Sigmoid colon (tissue), 7 donors: ENCODE results near the gene PACS2. TPM values are rescaled to one million over a fixed set of nuclear protein-coding genes. Genes with fewer than 3 reads are reported as not detected.

Source experiments
- DNase-seq: peaks from one replicate; pipeline ENCODE4 v3.0.0-alpha.2; 2019
- H3K27ac ChIP-seq, 4 donors: fragments of 200-600 bp; sonication (generic); one replicate each; pipeline ENCODE4 v1.5.1; 2016 to 2019; ENCODE audit warnings: mild to moderate bottlenecking in 1 of 4
- H3K27me3 ChIP-seq, 3 donors: fragments of 200-600 bp; sonication (generic); one replicate each; pipeline ENCODE4 v1.5.1; 2019; ENCODE audit warnings: mild to moderate bottlenecking in 1 of 3
- H3K36me3 ChIP-seq, 4 donors: fragments of 200-600 bp; sonication (generic); one replicate each; pipeline ENCODE4 v1.5.1; 2016 to 2019
- H3K4me1 ChIP-seq, 4 donors: fragments of 200-600 bp; sonication (generic); one replicate each; pipeline ENCODE4 v1.5.1; 2017 to 2019
- H3K4me3 ChIP-seq, 4 donors: fragments of 200-600 bp; sonication (generic); one replicate each; pipeline ENCODE4 v1.5.1; 2017 to 2019; ENCODE audit warnings: mild to moderate bottlenecking in 2 of 4, moderate library complexity in 1 of 4
- H3K9me3 ChIP-seq, 4 donors: fragments of 200-600 bp in 3 of 4; sonication (generic) in 3 of 4; one replicate each; pipeline versions ENCODE4 v1.5.1 to v1.6.1; 2013 to 2019
- CTCF ChIP-seq, 4 experiments: fragments of 450-650 bp in 3 of 4; fragments of 200-600 bp in 1 of 4; IDR thresholded peaks; one replicate each; pipeline ENCODE4 v1.5.1; 2016 to 2019; ENCODE audit warnings: antibody characterized with exemption in 4 of 4, mild to moderate bottlenecking in 3 of 4, moderate library complexity in 2 of 4
- EP300 ChIP-seq, 4 donors: sonication (generic); formaldehyde crosslinking; IDR thresholded peaks; one replicate each; pipeline ENCODE4 v1.6.1; 2017; ENCODE audit warnings: antibody characterized with exemption in 4 of 4
- POLR2A ChIP-seq, 2 donors: fragments of 450-650 bp; IDR thresholded peaks; one replicate each; pipeline ENCODE4 v1.6.1; 2016; ENCODE audit warnings: antibody characterized with exemption in 2 of 2, mild to moderate bottlenecking in 2 of 2, moderate library complexity in 2 of 2
- POLR2AphosphoS5 ChIP-seq, 4 donors: sonication (generic); formaldehyde crosslinking; IDR thresholded peaks; one replicate each; pipeline ENCODE4 v1.6.1; 2017; ENCODE audit warnings: antibody characterized with exemption in 4 of 4
- WGBS, 2 donors: extraction: QIAGEN DNeasy Blood & Tissue Kit; methylation state at CpG; one replicate each; pipeline ENCODE4 v1.1.7; 2013; 5-methylcytosine and 5-hydroxymethylcytosine counted together
- intact Hi-C: fragments of 100-400 bp; cut with DNase I; formaldehyde crosslinking; loops from one replicate; pipeline ENCODE4 v1.15.1; 2023
- polyA plus RNA-seq, 3 donors: library from polyadenylated mRNA; stranded (reverse); fragments of 200-250 nt; gene quantifications; one replicate each; pipeline ENCODE4 v1.2.3, GENCODE V29; 2013
- total RNA-seq, 4 donors: library from RNA; depleted of rRNA; stranded (reverse); fragments of >200 nt; gene quantifications; one replicate each; pipeline ENCODE4 v1.1.0, GENCODE V29; 2016
- donor health status: healthy with polysubstance abuse.
- donor health status: Bipolar disorder and iron deficiency.
- donor health status: healthy.

PACS2 gene
- total and polyA plus RNA-seq, 7 donors = 19.8 to 90.6 (median 46.7) TPM

- whole genome bisulfite sequencing, 2 donors = 37 to 79% methylated on average over 18 of the region's 18 CpGs
- peaks cover 0 to 11% (median 5%) of the 10 kb centered on the region in 4 donors for H3K4me1 ChIP-seq
- H3K36me3 ChIP-seq = no peaks in the 10 kb centered on the region
- H3K27ac ChIP-seq = no peak overlapping the region
- H3K9me3 ChIP-seq = no peaks in the 10 kb centered on the region
- no peak for TF ChIP-seq POLR2AphosphoS5 (IDR thresholded peaks at IDR 0.05)
- TF ChIP-seq POLR2A (IDR thresholded peaks at IDR 0.05) = no peak
- no peak for TF ChIP-seq EP300 (IDR thresholded peaks at IDR 0.05)
- TF ChIP-seq CTCF (IDR thresholded peaks at IDR 0.05) = no peak
- no peak overlapping the region for H3K4me3 ChIP-seq
- intact Hi-C loops = loop anchor here (5.0 kb wide), 1 partner anchor 78 kb away; no protein-coding TSS in a partner anchor
- no peak for DNase-seq
- no peaks in the 10 kb centered on the region for H3K27me3 ChIP-seq
These were observed 34.7 kb upstream of the PACS2 start for GRCh38 chr14:105279642-105280361.

DNA sequence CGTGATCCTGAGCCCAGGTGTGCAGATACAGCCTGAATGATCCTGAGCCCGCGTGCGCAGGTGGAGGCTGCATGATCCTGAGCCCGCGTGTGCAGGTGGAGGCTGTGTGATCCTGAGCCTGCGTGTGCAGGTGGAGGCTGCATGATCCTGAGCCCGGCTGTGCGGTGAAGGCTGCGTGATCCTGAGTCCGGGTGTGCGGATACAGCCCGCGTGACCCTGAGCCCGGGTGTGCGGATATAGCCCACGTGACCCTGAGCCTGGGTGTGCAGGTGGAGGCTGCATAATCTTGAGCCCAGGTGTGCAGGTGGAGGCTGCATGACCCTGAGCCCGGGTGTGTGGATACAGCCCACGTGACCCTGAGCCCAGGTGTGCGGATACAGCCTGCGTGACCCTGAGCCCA lies 34.0 kb upstream of the PACS2 start:
- intact Hi-C loops = loop anchor here (5.0 kb wide), 1 partner anchor 78 kb away; no protein-coding TSS in a partner anchor
- Histone ChIP-seq H3K4me3 (no peak overlapping the region), H3K4me1 (peaks cover 0 to 11% (median 5%) of the 10 kb centered on the region in 4 donors), H3K36me3 (no peaks in the 10 kb centered on the region), H3K27me3 (no peaks in the 10 kb centered on the region), H3K27ac (no peak overlapping the region), H3K9me3 (no peaks in the 10 kb centered on the region)
- DNase-seq = no peak
- whole genome bisulfite sequencing, 2 donors = 95 to 96% methylated on average over 21 of the region's 21 CpGs
- TF ChIP-seq CTCF (IDR thresholded peaks at IDR 0.05) (no peak), POLR2AphosphoS5 (IDR thresholded peaks at IDR 0.05) (no peak), EP300 (IDR thresholded peaks at IDR 0.05) (no peak), POLR2A (IDR thresholded peaks at IDR 0.05) (no peak)

DNA sequence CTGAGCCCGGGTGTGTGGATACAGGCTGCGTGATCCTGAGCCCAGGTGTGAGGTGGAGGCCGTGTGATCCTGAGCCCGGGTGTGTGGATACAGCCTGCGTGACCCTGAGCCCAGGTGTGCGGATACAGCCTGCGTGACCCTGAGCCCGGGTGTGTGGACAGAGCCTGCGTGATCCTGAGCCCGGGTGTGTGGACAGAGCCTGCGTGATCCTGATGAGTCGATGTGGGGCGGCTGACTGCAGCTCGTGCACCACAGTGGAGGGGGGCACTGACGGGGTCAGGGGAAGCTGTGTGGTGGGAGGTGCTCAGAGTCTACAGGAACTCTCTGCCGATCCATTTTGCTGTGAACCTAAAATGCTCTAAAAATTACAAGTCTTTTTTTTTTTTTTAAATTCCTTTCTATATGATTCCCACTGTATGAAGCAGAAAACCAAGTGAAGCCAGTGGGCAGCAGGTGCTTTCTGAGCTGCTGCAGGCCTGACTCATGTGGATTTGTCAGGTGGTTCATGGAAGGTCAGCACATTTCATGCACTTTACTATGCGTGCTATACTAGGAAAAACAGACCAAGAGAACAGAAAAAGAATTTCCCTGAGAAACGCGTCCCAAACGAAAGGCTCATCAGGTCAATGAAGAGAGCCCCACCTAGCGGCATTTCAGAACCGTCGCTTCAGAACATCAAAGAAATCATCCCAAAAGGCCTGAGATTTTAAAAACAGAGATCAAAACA lies 33.0 kb upstream of the PACS2 start:
- DNase-seq = no peak
- 63 to 71% methylated on average over 23 of the region's 23 CpGs for WGBS, 2 donors
- intact Hi-C loops = loop anchor here (5.0 kb wide), 1 partner anchor 79 kb away; no protein-coding TSS in a partner anchor
- Histone ChIP-seq H3K27ac (no peak overlapping the region), H3K9me3 (no peaks in the 10 kb centered on the region), H3K36me3 (no peaks in the 10 kb centered on the region), H3K4me1 (peaks cover 0 to 11% (median 5%) of the 10 kb centered on the region in 4 donors), H3K27me3 (no peaks in the 10 kb centered on the region), H3K4me3 (no peak overlapping the region)
- TF ChIP-seq POLR2AphosphoS5 (IDR thresholded peaks at IDR 0.05) (no peak), CTCF (IDR thresholded peaks at IDR 0.05) (peak in 2 of 4 experiments; percentile 27 to 45)

DNA sequence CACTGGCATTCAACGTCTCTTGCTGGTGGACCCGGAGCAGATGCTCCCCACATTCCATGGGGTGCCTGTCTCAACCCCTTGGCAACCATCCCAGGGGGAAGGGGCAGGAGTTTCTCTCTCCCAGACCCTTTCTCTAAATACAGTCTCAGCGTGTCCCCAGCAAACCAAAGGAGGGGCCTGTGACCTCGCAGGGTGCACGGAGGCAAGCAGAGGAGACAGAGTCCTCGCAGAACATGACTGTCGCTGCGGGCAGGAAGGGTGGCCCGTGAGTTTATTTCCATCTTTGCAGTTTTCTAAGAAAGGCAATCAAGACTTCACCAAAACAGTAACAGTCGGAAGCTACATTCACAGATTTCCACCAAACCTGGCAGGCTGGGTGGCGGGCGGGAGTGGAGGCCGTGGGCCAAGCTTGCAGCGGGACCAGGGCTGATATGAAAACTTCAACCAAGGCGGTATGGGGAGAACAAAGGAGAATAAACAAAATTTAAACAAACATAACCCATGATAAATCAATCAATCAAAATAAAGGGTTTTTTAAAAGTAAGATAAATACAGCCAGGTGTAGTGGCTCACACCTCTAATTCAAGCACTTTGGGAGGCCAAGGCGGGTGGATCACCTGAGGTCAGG lies 32.3 kb upstream of the PACS2 start:
- Histone ChIP-seq H3K27ac (no peak overlapping the region), H3K4me3 (no peak overlapping the region), H3K27me3 (no peaks in the 10 kb centered on the region), H3K9me3 (no peaks in the 10 kb centered on the region), H3K36me3 (no peaks in the 10 kb centered on the region), H3K4me1 (peaks cover 0 to 11% (median 7%) of the 10 kb centered on the region in 4 donors)
- 75 to 79% methylated on average over 16 of the region's 16 CpGs for WGBS, 2 donors
- DNase-seq = no peak
- intact Hi-C loops = loop anchor here (5.0 kb wide), 1 partner anchor 80 kb away; no protein-coding TSS in a partner anchor
- TF ChIP-seq POLR2A (IDR thresholded peaks at IDR 0.05) = no peak
- TF ChIP-seq EP300 (IDR thresholded peaks at IDR 0.05) = no peak
- TF ChIP-seq POLR2AphosphoS5 (IDR thresholded peaks at IDR 0.05) = no peak
- TF ChIP-seq CTCF (IDR thresholded peaks at IDR 0.05) = no peak
